ENCODE data around the gene MROH7. TPM values are rescaled to one million over a fixed set of nuclear protein-coding genes. Genes with fewer than 3 reads are reported as not detected.

MROH7 gene
- total RNA-seq, 1 experiment from 2014 or later, result 0.13 TPM

DNA sequence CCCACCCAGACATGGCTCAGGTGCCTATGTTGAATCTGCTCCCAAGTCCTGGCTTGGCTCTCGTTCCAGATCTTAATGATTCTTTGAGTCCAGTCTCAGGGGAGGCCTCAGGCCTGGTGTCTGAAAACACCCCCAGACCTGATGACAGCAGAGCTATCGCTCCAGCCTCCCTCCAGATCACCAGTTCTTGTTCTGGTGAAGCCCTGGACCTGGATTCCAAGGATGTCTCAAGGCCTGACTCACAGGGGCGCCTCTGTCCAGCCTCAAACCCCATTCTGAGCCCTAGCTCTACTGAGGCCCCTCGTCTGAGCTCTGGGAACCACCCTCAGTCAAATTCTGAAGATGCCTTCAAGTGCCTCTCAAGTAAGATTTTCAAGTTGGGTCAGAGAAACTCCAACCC lies 11.4 kb downstream of the MROH7 start (continued):
- TF ChIP-seq MYBL2 (CRISPR knock-in tag; IDR thresholded peaks at IDR 0.05) (no peak), NR3C1 (CRISPR knock-in tag; conservative IDR thresholded peaks at IDR 0.05; ENCODE audit: low read depth) (no peak), NFE2L1 (CRISPR knock-in tag; IDR thresholded peaks at IDR 0.05) (no peak), ZNF121 (CRISPR knock-in tag; IDR thresholded peaks at IDR 0.05) (no peak), SMAD3 (CRISPR knock-in tag; IDR thresholded peaks at IDR 0.05; ENCODE audit: borderline replicate concordance) (no peak)
- TF ChIP-seq, protein P1, sequence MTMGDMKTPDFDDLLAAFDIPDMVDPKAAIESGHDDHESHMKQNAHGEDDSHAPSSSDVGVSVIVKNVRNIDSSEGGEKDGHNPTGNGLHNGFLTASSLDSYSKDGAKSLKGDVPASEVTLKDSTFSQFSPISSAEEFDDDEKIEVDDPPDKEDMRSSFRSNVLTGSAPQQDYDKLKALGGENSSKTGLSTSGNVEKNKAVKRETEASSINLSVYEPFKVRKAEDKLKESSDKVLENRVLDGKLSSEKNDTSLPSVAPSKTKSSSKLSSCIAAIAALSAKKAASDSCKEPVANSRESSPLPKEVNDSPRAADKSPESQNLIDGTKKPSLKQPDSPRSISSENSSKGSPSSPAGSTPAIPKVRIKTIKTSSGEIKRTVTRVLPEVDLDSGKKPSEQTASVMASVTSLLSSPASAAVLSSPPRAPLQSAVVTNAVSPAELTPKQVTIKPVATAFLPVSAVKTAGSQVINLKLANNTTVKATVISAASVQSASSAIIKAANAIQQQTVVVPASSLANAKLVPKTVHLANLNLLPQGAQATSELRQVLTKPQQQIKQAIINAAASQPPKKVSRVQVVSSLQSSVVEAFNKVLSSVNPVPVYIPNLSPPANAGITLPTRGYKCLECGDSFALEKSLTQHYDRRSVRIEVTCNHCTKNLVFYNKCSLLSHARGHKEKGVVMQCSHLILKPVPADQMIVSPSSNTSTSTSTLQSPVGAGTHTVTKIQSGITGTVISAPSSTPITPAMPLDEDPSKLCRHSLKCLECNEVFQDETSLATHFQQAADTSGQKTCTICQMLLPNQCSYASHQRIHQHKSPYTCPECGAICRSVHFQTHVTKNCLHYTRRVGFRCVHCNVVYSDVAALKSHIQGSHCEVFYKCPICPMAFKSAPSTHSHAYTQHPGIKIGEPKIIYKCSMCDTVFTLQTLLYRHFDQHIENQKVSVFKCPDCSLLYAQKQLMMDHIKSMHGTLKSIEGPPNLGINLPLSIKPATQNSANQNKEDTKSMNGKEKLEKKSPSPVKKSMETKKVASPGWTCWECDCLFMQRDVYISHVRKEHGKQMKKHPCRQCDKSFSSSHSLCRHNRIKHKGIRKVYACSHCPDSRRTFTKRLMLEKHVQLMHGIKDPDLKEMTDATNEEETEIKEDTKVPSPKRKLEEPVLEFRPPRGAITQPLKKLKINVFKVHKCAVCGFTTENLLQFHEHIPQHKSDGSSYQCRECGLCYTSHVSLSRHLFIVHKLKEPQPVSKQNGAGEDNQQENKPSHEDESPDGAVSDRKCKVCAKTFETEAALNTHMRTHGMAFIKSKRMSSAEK (CRISPR knock-in tag; IDR thresholded peaks at IDR 0.05; ENCODE audit: borderline replicate concordance), result no peak

DNA sequence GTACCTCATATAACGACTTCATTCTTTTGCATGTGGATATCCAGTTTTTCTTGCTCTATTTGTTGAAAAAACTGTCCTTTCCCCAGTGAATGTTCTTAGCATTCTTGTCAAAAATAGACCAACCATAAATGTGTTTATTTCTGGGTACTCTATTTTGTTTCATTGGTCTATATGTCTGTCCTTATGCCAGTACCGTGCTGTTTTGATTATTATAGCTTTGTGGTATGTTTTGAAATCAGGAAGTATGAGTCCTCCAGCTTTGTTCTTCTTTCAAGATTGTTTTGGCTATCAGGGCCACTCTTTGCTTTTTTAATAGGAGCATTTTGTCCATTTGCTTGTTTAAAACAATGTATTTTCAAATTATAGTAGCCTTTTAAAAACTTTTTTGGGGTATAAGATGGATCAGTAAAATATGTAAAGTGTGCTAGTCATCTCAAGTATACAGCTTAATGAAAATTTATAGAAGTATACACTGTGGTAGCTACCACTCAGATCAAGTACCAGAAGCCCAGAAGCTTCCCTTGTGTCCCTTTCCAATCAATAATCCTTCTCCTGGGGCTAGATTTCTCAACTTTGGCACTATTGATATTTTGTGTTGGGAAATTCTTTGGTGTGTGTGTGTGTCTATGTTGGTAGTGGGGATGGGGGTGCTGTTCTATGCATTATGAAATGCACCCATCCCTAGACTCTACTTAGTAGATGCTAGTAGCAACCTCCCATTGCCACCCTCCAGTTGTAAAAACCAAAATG lies 16.8 kb downstream of the MROH7 start:
- ChIA-PET CTCF (no interaction called here), POLR2A (no interaction called here)
- H3K4me3 Mint-ChIP-seq, result no peak overlapping the region
- no peak for TF ChIP-seq ELF4 (CRISPR knock-in tag; IDR thresholded peaks at IDR 0.05; ENCODE audit: low read depth)
- TF ChIP-seq CBFB (CRISPR knock-in tag; IDR thresholded peaks at IDR 0.05; ENCODE audit: low read depth), result no peak
- no peak for TF ChIP-seq ZNF219 (CRISPR knock-in tag; IDR thresholded peaks at IDR 0.05; ENCODE audit: borderline replicate concordance)
- TF ChIP-seq ZNF263 (CRISPR knock-in tag; IDR thresholded peaks at IDR 0.05; ENCODE audit: low read depth), result no peak
- TF ChIP-seq JAZF1 (CRISPR knock-in tag; IDR thresholded peaks at IDR 0.05), result no peak
- TF ChIP-seq NFYB (CRISPR knock-in tag; conservative IDR thresholded peaks at IDR 0.05; ENCODE audit: low read depth), result no peak
- TF ChIP-seq, protein P2, sequence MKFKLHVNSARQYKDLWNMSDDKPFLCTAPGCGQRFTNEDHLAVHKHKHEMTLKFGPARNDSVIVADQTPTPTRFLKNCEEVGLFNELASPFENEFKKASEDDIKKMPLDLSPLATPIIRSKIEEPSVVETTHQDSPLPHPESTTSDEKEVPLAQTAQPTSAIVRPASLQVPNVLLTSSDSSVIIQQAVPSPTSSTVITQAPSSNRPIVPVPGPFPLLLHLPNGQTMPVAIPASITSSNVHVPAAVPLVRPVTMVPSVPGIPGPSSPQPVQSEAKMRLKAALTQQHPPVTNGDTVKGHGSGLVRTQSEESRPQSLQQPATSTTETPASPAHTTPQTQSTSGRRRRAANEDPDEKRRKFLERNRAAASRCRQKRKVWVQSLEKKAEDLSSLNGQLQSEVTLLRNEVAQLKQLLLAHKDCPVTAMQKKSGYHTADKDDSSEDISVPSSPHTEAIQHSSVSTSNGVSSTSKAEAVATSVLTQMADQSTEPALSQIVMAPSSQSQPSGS (CRISPR knock-in tag; IDR thresholded peaks at IDR 0.05; ENCODE audit: borderline replicate concordance, low read depth), result no peak
- TF ChIP-seq ZNF396 (CRISPR knock-in tag; IDR thresholded peaks at IDR 0.05; ENCODE audit: borderline replicate concordance), result no peak
- TF ChIP-seq, protein P3, sequence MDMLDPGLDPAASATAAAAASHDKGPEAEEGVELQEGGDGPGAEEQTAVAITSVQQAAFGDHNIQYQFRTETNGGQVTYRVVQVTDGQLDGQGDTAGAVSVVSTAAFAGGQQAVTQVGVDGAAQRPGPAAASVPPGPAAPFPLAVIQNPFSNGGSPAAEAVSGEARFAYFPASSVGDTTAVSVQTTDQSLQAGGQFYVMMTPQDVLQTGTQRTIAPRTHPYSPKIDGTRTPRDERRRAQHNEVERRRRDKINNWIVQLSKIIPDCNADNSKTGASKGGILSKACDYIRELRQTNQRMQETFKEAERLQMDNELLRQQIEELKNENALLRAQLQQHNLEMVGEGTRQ (CRISPR knock-in tag; IDR thresholded peaks at IDR 0.05), result no peak
- TF ChIP-seq GRHL2 (CRISPR knock-in tag; IDR thresholded peaks at IDR 0.05; ENCODE audit: insufficient replicate concordance, severe bottlenecking), result no peak
- TF ChIP-seq FOXP1 (CRISPR knock-in tag; IDR thresholded peaks at IDR 0.05; ENCODE audit: borderline replicate concordance), result no peak
- TF ChIP-seq ATF1 (CRISPR knock-in tag; IDR thresholded peaks at IDR 0.05), result no peak
- H3K27me3 Mint-ChIP-seq (ENCODE audit: low read depth), result no peaks in the 10 kb centered on the region; the same call in 1 of the 2 replicates
- H3K36me3 Mint-ChIP-seq, result peaks cover 6% of the 10 kb centered on the region; the same call in 1 of the 2 replicates
- H3K27ac Mint-ChIP-seq, result no peak overlapping the region
- ATAC-seq (no peak), DNase-seq (ENCODE audit: low spot score) (no peak)
- H3K4me1 Mint-ChIP-seq, result no peaks in the 10 kb centered on the region
- H3K9me3 Mint-ChIP-seq, result peaks cover 19% of the 10 kb centered on the region

Measured in WTC11 (cell line).